ENCODE measurements around the gene GPR153.
"Not testable (repeated sequence)": the region's sequence is repeated elsewhere in the genome, so short reads cannot be mapped to it uniquely, and the experiment has no call there.

GPR153 gene

GRCh38 chr1:6260961-6261614 is at the start of gene GPR153:
GPR153 (minus strand) TSS chr1:6261098; CDS start chr1:6254905, 6,193 bp downstream.
- DNase-seq, result peak in 1 of 58 donors; percentile 18

GRCh38 chr1:6310116-6310848 is 49.4 kb upstream of the GPR153 start:
- no peak for DNase-seq

GRCh38 chr1:6309564-6309963 is 48.7 kb upstream of the GPR153 start:
- DNase-seq, result no peak

- DNase-seq, result no peak
Observed at GRCh38 chr1:6308449-6308848, 47.6 kb upstream of the GPR153 start.

- DNase-seq, result not testable (repeated sequence)
Observed at GRCh38 chr1:6307682-6308081, 46.8 kb upstream of the GPR153 start.

- DNase-seq, result no peak
Observed at GRCh38 chr1:6307099-6307498, 46.2 kb upstream of the GPR153 start.

- DNase-seq, result peak in 2 of 58 donors; percentile 2 to 4
Observed at GRCh38 chr1:6303397-6304012, 42.6 kb upstream of the GPR153 start.

- no peak for DNase-seq
Observed at GRCh38 chr1:6302568-6302967, 41.7 kb upstream of the GPR153 start.

- no peak for DNase-seq
Observed at GRCh38 chr1:6301526-6301925, 40.6 kb upstream of the GPR153 start.

- no peak for DNase-seq
Observed at GRCh38 chr1:6300342-6301048, 39.6 kb upstream of the GPR153 start.

GRCh38 chr1:6299557-6300165 is 38.8 kb upstream of the GPR153 start:
- DNase-seq, result no peak

- DNase-seq, result no peak
Observed at GRCh38 chr1:6298940-6299465, 38.1 kb upstream of the GPR153 start.

- DNase-seq, result no peak
Observed at GRCh38 chr1:6298530-6298929, 37.6 kb upstream of the GPR153 start.

- DNase-seq, result no peak
Observed at GRCh38 chr1:6295910-6296309, 35.0 kb upstream of the GPR153 start.

GRCh38 chr1:6294890-6295556 is 34.1 kb upstream of the GPR153 start:
- no peak for DNase-seq

- DNase-seq, result no peak
Observed at GRCh38 chr1:6294080-6294889, 33.4 kb upstream of the GPR153 start.

GRCh38 chr1:6292102-6292501 is 31.2 kb upstream of the GPR153 start:
- peak in 1 of 58 donors; percentile 13 for DNase-seq

GRCh38 chr1:6288665-6289064 is 27.8 kb upstream of the GPR153 start:
- no peak for DNase-seq

GRCh38 chr1:6288026-6288425 is 27.1 kb upstream of the GPR153 start:
- no peak for DNase-seq

- DNase-seq, result peak in 52 of 58 donors; percentile 9 to 85 (median 58)
Observed at GRCh38 chr1:6287431-6287886, 26.6 kb upstream of the GPR153 start.

Data from anterior cingulate cortex (tissue), 58 donors.